CD4-positive, alpha-beta T cell (primary cell): Measurements from ENCODE around the gene ITGA2. TPM values are rescaled to one million over a fixed set of nuclear protein-coding genes. Genes with fewer than 3 reads are reported as not detected.

Experiments used
- ATAC-seq: fragments of 200-7000 bp; cut with Tn5 transposase; one replicate; pipeline ENCODE4 v1.10.0; 2022; ENCODE audit warnings: mild to moderate bottlenecking; ENCODE audit not compliant: poor library complexity
- CTCF ChIA-PET: fragments of 350-600 bp; sonication (Branson Sonifier 250); formaldehyde crosslinking; loops from one replicate; lab custom pipeline; 2021; ENCODE audit warnings: antibody characterized with exemption, inconsistent platforms; lab: Charles Lee
- POLR2A ChIA-PET: fragments of 350-600 bp; sonication (Branson Sonifier 250); formaldehyde crosslinking; loops from one replicate; lab custom pipeline; 2021; ENCODE audit warnings: antibody characterized with exemption, inconsistent platforms; lab: Charles Lee
- DNase-seq, 14 experiments: peaks; one replicate each; pipeline ENCODE4 v3.0.0-alpha.2; 2013 to 2020; ENCODE audit warnings: mixed read lengths in 2 of 14
- H3K27ac ChIP-seq, 2 donors: one replicate each; pipeline versions ENCODE4 v1.5.1 to v1.7.0; 2013; ENCODE audit warnings: low read length in 2 of 2, low read depth in 1 of 2, mild to moderate bottlenecking in 1 of 2
- H3K27me3 ChIP-seq, 2 experiments: 1 replicate in 1 of 2; 2 replicates in 1 of 2; pipeline versions ENCODE4 v1.6.1 to v1.7.0; 2013; ENCODE audit warnings: low read length in 2 of 2, control low read depth in 1 of 2, mild to moderate bottlenecking in 1 of 2, moderate library complexity in 1 of 2; ENCODE audit not compliant: insufficient read depth in 2 of 2, control insufficient read depth in 1 of 2
- H3K36me3 ChIP-seq: one replicate; pipeline ENCODE4 v1.6.1; 2013; ENCODE audit warnings: low read length, control low read depth; ENCODE audit not compliant: insufficient read depth
- H3K4me1 ChIP-seq: one replicate; pipeline ENCODE4 v1.6.1; 2013; ENCODE audit warnings: low read length, control low read depth; ENCODE audit not compliant: insufficient read depth
- H3K4me3 ChIP-seq: one replicate; pipeline ENCODE4 v1.5.1; 2013; ENCODE audit warnings: mild to moderate bottlenecking, low read length, moderate library complexity
- H3K9me3 ChIP-seq, 2 experiments: 1 replicate in 1 of 2; 2 replicates in 1 of 2; pipeline versions ENCODE4 v1.6.1 to v1.7.0; 2013; ENCODE audit warnings: low read length in 2 of 2, mild to moderate bottlenecking in 2 of 2, control low read depth in 1 of 2, moderate library complexity in 1 of 2; ENCODE audit not compliant: control insufficient read depth in 1 of 2, insufficient read depth in 1 of 2
- H3K27ac Mint-ChIP-seq: one replicate; pipeline ENCODE4 v1.8.0; 2020; ENCODE audit warnings: mixed read lengths
- H3K27me3 Mint-ChIP-seq: one replicate; pipeline ENCODE4 v1.8.0; 2021; ENCODE audit warnings: mixed read lengths
- H3K36me3 Mint-ChIP-seq: one replicate; pipeline ENCODE4 v1.8.0; 2021; ENCODE audit warnings: low read depth, mixed read lengths
- H3K4me1 Mint-ChIP-seq: one replicate; pipeline ENCODE4 v1.8.0; 2021; ENCODE audit warnings: low read depth, mixed read lengths
- H3K4me3 Mint-ChIP-seq: one replicate; pipeline ENCODE4 v1.8.0; 2020; ENCODE audit warnings: mild to moderate bottlenecking, mixed read lengths
- H3K9me3 Mint-ChIP-seq: one replicate; pipeline ENCODE4 v1.8.0; 2020; ENCODE audit warnings: mixed read lengths
- CTCF ChIP-seq: fragments of 200-600 bp; IDR thresholded peaks from one replicate; pipeline ENCODE4 v1.8.0; 2022; ENCODE audit warnings: antibody characterized with exemption, mild to moderate bottlenecking
- intact Hi-C, 2 experiments: fragments of 100-400 bp; cut with DNase I in 1 of 2; cut with micrococcal nuclease in 1 of 2; formaldehyde crosslinking; loops; one replicate each; pipeline versions ENCODE4 v1.15.1 to v1.9.0; 2023 to 2025; cut with DNase I, micrococcal nuclease
- total RNA-seq, 174 experiments: library from RNA in 2 of 174; stranded (reverse) in 2 of 174; gene quantifications; one replicate each; pipeline ENCODE4 v1.2.3 and lab custom pipeline; 2021 to 2026

ITGA2 gene
- total RNA-seq, 2 experiments from 2014 or later, result 0.03 to 0.11 TPM

DNA sequence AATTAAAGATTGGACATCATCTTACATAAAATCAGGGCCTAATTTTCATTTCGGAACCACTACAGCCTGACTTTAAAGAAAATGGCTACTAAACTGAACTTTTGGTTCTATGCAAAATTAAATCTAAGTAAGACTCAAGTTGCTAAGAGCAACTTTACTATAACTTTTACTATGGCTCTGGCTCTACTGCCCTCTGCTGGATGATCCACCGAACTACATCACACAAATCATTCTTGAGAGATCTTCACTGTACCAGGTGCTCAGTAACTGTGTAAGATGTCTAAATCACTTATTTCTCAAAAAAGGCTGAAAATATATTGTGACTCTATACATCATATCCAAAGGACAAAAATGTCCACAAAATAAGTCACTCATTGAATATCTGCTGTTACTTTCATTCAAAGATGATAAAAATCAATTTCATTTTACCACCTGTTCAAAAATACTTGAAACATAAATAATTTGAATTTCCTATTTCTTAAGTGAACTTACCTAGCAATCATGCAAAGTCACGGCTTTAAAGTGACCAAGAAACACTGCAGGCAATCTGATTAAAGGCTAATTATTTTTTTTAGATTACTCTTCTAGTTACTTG is 106.9 kb downstream of the ITGA2 start:
- peak; percentile 92 for TF ChIP-seq CTCF
- Mint-ChIP-seq H3K4me3 (no peak overlapping the region), H3K4me1 (peaks cover 4% of the 10 kb centered on the region), H3K27me3 (no peaks in the 10 kb centered on the region), H3K27ac (peak overlapping the region; percentile 10), H3K36me3 (peaks cover 47% of the 10 kb centered on the region), H3K9me3 (no peaks in the 10 kb centered on the region)
- ChIA-PET POLR2A (no interaction called here), CTCF (interaction anchor here (0.6 to 4.1 kb wide), 3 partner anchors 61 to 147 kb away, joined by 3 to 35 read pairs (median 3); no protein-coding TSS in a partner anchor)
- intact Hi-C loops, result loop anchor here (1.0 to 5.0 kb wide), 2 partner anchors 148 to 309 kb away; partner anchors contain the start of genes ITGA1 (in 1 of the 2) and PELO (in 1 of the 2)
- Histone ChIP-seq H3K27me3 (no peaks in the 10 kb centered on the region), H3K4me1 (no peaks in the 10 kb centered on the region), H3K4me3 (no peak overlapping the region), H3K27ac (no peak overlapping the region), H3K36me3 (peaks cover 33% of the 10 kb centered on the region), H3K9me3 (no peaks in the 10 kb centered on the region)
- peak; percentile 97 for ATAC-seq
- peak; percentile 41 to 82 (median 63) for DNase-seq

GRCh38 chr5:53099546-53099945 is 110.4 kb downstream of the ITGA2 start:
- H3K36me3 Mint-ChIP-seq, result peaks cover 81% of the 10 kb centered on the region
- CTCF ChIA-PET, result no interaction called here
- Histone ChIP-seq H3K4me3 (no peak overlapping the region), H3K36me3 (peaks cover 48% of the 10 kb centered on the region), H3K4me1 (no peaks in the 10 kb centered on the region), H3K27me3 (no peaks in the 10 kb centered on the region), H3K9me3 (no peaks in the 10 kb centered on the region), H3K27ac (no peak overlapping the region)
- peaks cover 16% of the 10 kb centered on the region for H3K4me1 Mint-ChIP-seq
- ATAC-seq (no peak), DNase-seq (no peak)
- POLR2A ChIA-PET, result interaction anchor here (1.3 to 1.6 kb wide), 2 partner anchors 10 to 151 kb away, joined by 3 to 6 read pairs; partner anchors contain the start of gene MOCS2
- H3K9me3 Mint-ChIP-seq, result no peaks in the 10 kb centered on the region
- TF ChIP-seq CTCF, result no peak
- no peak overlapping the region for H3K27ac Mint-ChIP-seq
- intact Hi-C loops, result loop anchor here in 1 of 2 experiments (5.0 kb wide), 1 partner anchor 312 kb away; the partner anchor contains the start of genes ITGA1 and PELO
- no peaks in the 10 kb centered on the region for H3K27me3 Mint-ChIP-seq
- no peak overlapping the region for H3K4me3 Mint-ChIP-seq

- intact Hi-C loops, result no loop called here
- Mint-ChIP-seq H3K36me3 (peaks cover 91% of the 10 kb centered on the region), H3K4me1 (peaks cover 27% of the 10 kb centered on the region), H3K4me3 (no peak overlapping the region), H3K9me3 (no peaks in the 10 kb centered on the region), H3K27me3 (no peaks in the 10 kb centered on the region), H3K27ac (no peak overlapping the region)
- H3K4me1 ChIP-seq, result no peaks in the 10 kb centered on the region
- DNase-seq (no peak), ATAC-seq (no peak)
- H3K36me3 ChIP-seq, result peaks cover 51% of the 10 kb centered on the region
- CTCF ChIA-PET, result no interaction called here
- no peaks in the 10 kb centered on the region for H3K27me3 ChIP-seq
- H3K4me3 ChIP-seq, result no peak overlapping the region
- H3K27ac ChIP-seq, result no peak overlapping the region
- POLR2A ChIA-PET, result interaction anchor here (1.6 kb wide), 1 partner anchor 9 kb away, joined by 6 read pairs; the partner anchor contains the start of gene MOCS2
- no peak for TF ChIP-seq CTCF
- no peaks in the 10 kb centered on the region for H3K9me3 ChIP-seq
Measured at GRCh38 chr5:53100606-53101005, 111.5 kb downstream of the ITGA2 start.
